Measurements from ENCODE around the gene MRM2. TPM values are rescaled to one million over a fixed set of nuclear protein-coding genes. Genes with fewer than 3 reads are reported as not detected.
A peak's percentile ranks its signal among the peaks of the same experiment; 100 is the strongest.

The MRM2 gene
- total and polyA plus RNA-seq, 4 donors: 14.5 to 33.0 (median 27.7) TPM

DNA sequence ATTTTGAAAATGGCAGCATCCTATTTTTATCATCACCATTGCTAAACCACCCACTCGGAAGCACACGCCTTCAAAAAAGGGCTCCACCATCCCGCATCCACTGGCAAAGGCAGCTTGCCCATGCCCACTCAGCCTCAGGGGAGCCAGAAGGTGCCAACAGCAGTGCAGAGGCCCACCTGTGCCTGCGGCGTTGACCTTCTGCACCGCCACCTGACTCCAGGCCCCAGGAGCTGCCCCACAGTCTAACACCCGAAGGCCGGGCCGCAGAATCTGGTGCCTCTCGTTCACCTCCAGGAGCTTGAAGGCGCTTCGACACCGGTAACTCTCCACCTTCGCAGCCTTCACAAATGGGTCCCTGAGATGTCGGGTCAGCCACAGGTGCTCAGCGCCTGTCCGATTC, 2.8 kb downstream of the MRM2 start:
- no peaks in the 10 kb centered on the region for H3K27me3 ChIP-seq (ENCODE audit: control insufficient read depth, insufficient read depth, low read length)
- peaks cover 26% of the 10 kb centered on the region for H3K4me1 ChIP-seq (ENCODE audit: control insufficient read depth, insufficient read depth, low read length)
- no peak for DNase-seq (ENCODE audit: low read depth in 4 of 6, low spot score in 6 of 6)
- no peaks in the 10 kb centered on the region for H3K9me3 ChIP-seq (ENCODE audit: control insufficient read depth, insufficient read depth, low read length)
- WGBS (ENCODE audit: insufficient coverage): 97% methylated on average over 17 of the region's 17 CpGs
- H3K4me3 ChIP-seq (ENCODE audit: low read depth, low read length): no peak overlapping the region
- H3K27ac ChIP-seq (ENCODE audit: low read depth, low read length): no peak overlapping the region
- H3K36me3 ChIP-seq (ENCODE audit: control insufficient read depth, insufficient read depth, low read length): peaks cover 51% of the 10 kb centered on the region

DNA sequence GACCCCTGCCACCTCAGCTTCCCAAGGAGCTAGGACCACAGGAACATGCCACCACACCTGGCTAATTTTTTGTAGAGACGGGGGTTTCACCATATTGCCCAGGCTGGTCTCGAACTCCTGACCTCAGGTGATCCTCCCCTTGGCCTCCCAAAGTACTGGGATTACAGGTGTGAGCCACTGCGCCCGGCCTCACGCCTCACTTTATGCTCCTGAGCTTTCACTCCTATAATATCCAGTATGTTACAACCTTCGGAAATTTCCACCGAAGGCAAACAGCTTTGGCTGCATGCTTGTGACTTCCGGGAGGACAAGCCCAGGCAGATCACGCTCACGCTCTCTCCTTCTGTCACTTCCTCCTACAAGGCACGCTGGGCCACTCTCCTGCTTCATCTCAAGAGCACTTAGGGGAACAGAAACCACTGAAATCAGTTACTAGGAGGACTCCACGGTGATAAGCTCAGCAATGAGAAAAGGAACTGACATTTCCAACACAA, 4.8 kb downstream of the MRM2 start:
- 90% methylated on average over 10 of the region's 12 CpGs for WGBS (ENCODE audit: insufficient coverage)
- DNase-seq (ENCODE audit: low read depth in 4 of 6, low spot score in 6 of 6): no peak
- Histone ChIP-seq H3K36me3 (ENCODE audit: control insufficient read depth, insufficient read depth, low read length) (peaks cover 50% of the 10 kb centered on the region), H3K4me3 (ENCODE audit: low read depth, low read length) (no peak overlapping the region), H3K27me3 (ENCODE audit: control insufficient read depth, insufficient read depth, low read length) (no peaks in the 10 kb centered on the region), H3K27ac (ENCODE audit: low read depth, low read length) (no peak overlapping the region), H3K9me3 (ENCODE audit: control insufficient read depth, insufficient read depth, low read length) (no peaks in the 10 kb centered on the region), H3K4me1 (ENCODE audit: control insufficient read depth, insufficient read depth, low read length) (peaks cover 25% of the 10 kb centered on the region)

DNA sequence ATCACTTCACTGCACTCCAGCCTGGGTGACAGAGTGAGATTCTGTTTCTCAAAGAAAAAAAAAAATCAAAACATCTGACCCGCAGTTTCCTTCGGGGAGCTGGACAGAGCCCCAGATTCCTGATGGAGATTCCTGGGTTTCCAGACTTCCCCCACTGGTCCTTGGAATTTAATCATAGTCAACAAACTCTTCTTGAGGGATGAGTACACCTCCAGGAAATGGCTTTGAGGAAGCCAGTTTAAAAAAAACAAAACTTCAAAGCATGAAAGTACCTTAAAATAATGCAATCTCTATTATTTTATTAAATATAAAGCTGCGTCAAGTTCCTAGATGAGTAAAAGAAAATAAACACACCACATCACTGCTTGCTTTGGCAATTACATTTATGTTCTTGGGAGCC, 8.1 kb downstream of the MRM2 start:
- WGBS (ENCODE audit: insufficient coverage): 71% methylated on average over 2 of the region's 3 CpGs
- DNase-seq (ENCODE audit: low read depth in 4 of 6, low spot score in 6 of 6): peak in 1 of 6 donors; percentile 57
- Histone ChIP-seq H3K4me1 (ENCODE audit: control insufficient read depth, insufficient read depth, low read length) (peaks cover 31% of the 10 kb centered on the region), H3K4me3 (ENCODE audit: low read depth, low read length) (no peak overlapping the region), H3K27ac (ENCODE audit: low read depth, low read length) (peak overlapping the region; percentile 61), H3K27me3 (ENCODE audit: control insufficient read depth, insufficient read depth, low read length) (no peaks in the 10 kb centered on the region), H3K9me3 (ENCODE audit: control insufficient read depth, insufficient read depth, low read length) (no peaks in the 10 kb centered on the region), H3K36me3 (ENCODE audit: control insufficient read depth, insufficient read depth, low read length) (peaks cover 56% of the 10 kb centered on the region)

DNA sequence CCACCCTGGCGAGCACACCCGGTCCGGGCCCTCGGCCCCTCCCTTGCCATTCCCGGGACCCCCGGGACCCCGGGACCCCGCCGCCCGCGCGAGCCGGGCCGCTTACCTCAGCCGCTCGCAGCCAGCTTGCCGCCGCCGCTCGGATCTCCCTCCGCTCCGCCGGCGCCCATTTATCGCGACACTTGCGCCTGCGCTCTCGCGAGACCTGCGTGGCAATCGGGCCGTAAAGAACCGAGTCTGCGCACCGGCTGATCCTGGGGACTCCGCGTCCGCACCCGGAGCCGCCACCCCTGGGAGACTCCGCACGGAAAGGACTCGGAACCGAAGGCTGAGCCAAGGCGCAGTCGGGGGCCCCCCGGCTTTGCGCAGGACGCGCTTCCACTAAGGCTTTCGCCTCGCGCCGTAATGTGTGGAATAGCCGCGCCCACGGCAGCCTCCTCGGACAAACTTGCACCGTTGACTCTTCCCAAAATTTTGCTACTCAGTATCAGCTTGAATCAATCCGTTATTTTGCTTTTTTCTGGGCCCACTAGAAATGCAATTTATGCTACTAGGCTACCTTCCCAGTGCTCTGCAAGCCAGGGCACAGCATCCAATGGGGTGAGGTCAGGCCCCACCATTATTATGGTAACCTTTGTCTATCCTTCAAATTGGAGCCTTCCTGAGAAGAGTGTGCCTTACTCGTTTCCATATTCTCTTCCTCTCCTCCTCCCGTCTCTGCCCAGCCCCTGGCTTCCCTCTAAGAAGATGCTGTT, 9.1 kb downstream of the MRM2 start, which contains the start of gene MAD1L1:
Gene MAD1L1 (minus strand): TSS at position 180 of the 755 bp plus-strand sequence. CDS start 2,812 bp downstream, outside the sequence.
- 0% methylated on average over 61 of the region's 63 CpGs for WGBS (ENCODE audit: insufficient coverage)
- Histone ChIP-seq H3K4me3 (ENCODE audit: low read depth, low read length) (peak within 1 kb of the TSS; percentile 87), H3K9me3 (ENCODE audit: control insufficient read depth, insufficient read depth, low read length) (no peaks in the 10 kb centered on the region), H3K27me3 (ENCODE audit: control insufficient read depth, insufficient read depth, low read length) (no peaks in the 10 kb centered on the region), H3K4me1 (ENCODE audit: control insufficient read depth, insufficient read depth, low read length) (peaks cover 31% of the 10 kb centered on the region), H3K27ac (ENCODE audit: low read depth, low read length) (peak within 1 kb of the TSS; percentile 79), H3K36me3 (ENCODE audit: control insufficient read depth, insufficient read depth, low read length) (peaks cover 57% of the 10 kb centered on the region)
- DNase-seq (ENCODE audit: low read depth in 4 of 6, low spot score in 6 of 6): peak; percentile 78 to 97 (median 84)

DNA sequence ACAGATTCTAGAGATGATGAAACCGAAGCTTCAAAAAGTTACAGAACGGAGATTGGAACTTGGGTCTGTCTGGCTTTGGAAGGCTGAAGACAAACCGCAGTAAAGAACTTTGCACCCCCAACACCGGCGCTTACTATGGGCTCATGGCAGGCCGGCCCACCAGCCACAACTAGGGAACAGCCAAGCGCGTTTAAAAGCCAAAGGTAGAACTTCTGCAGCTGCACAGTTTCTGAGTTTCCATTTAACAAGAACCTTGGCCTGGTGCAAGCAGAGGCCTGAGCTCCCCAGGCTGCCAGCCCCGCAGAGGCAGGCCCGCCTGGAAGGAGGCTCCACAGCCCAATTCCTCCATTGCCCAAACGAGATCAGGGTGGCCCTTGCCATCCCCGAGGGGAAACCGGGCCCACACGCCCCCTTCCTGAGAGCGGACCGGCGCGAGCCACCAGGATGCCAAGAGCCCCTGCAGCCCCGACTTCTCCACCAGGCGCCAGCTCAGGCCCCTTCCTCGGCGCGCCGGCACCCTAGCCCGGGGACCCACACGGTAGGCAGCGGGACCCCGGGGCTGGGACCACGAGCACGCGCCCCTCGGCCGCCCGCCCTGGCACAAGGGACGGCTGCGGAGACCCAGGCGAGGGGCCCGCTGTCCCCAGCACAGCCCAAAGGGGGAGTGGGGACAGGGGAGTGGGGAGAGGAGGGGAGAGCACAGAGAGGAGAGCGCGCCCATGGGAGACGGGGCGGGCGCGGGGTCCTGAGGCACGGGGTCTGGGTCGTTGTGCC, 9.8 kb downstream of the MRM2 start:
- Histone ChIP-seq H3K27me3 (ENCODE audit: control insufficient read depth, insufficient read depth, low read length) (no peaks in the 10 kb centered on the region), H3K27ac (ENCODE audit: low read depth, low read length) (no peak overlapping the region), H3K36me3 (ENCODE audit: control insufficient read depth, insufficient read depth, low read length) (peaks cover 57% of the 10 kb centered on the region), H3K4me3 (ENCODE audit: low read depth, low read length) (peak overlapping the region; percentile 87), H3K9me3 (ENCODE audit: control insufficient read depth, insufficient read depth, low read length) (no peaks in the 10 kb centered on the region), H3K4me1 (ENCODE audit: control insufficient read depth, insufficient read depth, low read length) (peaks cover 31% of the 10 kb centered on the region)
- no peak for DNase-seq (ENCODE audit: low read depth in 4 of 6, low spot score in 6 of 6)
- 3% methylated on average over 38 of the region's 46 CpGs for WGBS (ENCODE audit: insufficient coverage)

DNA sequence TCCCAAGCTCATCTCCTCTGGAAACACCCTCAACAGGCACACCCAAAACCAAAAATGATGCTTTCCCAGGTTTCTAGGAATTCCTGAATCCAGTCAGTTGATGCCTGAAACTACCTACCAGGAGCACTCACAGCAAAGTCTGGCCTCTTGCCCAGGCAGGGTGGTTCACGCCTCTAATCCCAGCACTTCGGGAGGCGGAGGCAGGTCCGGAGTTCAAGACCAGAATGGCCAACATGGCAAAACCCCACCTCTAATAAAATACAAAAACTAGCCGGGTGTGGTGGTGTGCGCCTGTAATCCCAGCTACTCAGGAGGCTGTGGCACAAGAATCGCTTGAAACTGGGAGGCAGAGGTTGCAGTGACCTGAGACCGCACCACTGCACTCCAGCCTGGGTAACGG, 11.1 kb downstream of the MRM2 start:
- no peaks in the 10 kb centered on the region for H3K27me3 ChIP-seq (ENCODE audit: control insufficient read depth, insufficient read depth, low read length)
- H3K9me3 ChIP-seq (ENCODE audit: control insufficient read depth, insufficient read depth, low read length): no peaks in the 10 kb centered on the region
- H3K36me3 ChIP-seq (ENCODE audit: control insufficient read depth, insufficient read depth, low read length): peaks cover 61% of the 10 kb centered on the region
- 85% methylated on average over 4 of the region's 9 CpGs for WGBS (ENCODE audit: insufficient coverage)
- no peak overlapping the region for H3K4me3 ChIP-seq (ENCODE audit: low read depth, low read length)
- H3K4me1 ChIP-seq (ENCODE audit: control insufficient read depth, insufficient read depth, low read length): peaks cover 31% of the 10 kb centered on the region
- DNase-seq (ENCODE audit: low read depth in 4 of 6, low spot score in 6 of 6): no peak
- H3K27ac ChIP-seq (ENCODE audit: low read depth, low read length): no peak overlapping the region

DNA sequence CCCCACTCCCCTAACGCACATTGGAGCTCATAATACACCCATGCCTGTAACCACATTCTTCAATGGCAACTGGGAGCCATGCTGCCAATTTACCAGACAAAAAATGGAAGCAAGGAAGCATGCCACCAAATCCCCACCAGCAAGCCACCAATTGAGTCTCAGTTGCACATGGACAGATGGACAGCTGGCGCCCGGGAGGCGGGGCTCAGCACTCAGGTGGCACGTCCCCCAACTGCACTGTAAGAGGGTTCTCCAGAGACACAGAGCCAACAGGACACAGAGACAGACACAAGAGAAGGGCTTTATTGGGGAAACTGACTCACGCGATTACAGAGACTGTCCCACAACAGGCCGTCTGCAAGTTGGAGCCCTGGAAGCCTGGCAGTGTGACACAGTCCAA, 11.8 kb downstream of the MRM2 start:
- H3K27ac ChIP-seq (ENCODE audit: low read depth, low read length): no peak overlapping the region
- H3K9me3 ChIP-seq (ENCODE audit: control insufficient read depth, insufficient read depth, low read length): no peaks in the 10 kb centered on the region
- peaks cover 31% of the 10 kb centered on the region for H3K4me1 ChIP-seq (ENCODE audit: control insufficient read depth, insufficient read depth, low read length)
- whole genome bisulfite sequencing (ENCODE audit: insufficient coverage): 91% methylated on average over 8 of the region's 8 CpGs
- H3K36me3 ChIP-seq (ENCODE audit: control insufficient read depth, insufficient read depth, low read length): peaks cover 62% of the 10 kb centered on the region
- H3K4me3 ChIP-seq (ENCODE audit: low read depth, low read length): no peak overlapping the region
- no peaks in the 10 kb centered on the region for H3K27me3 ChIP-seq (ENCODE audit: control insufficient read depth, insufficient read depth, low read length)
- no peak for DNase-seq (ENCODE audit: low read depth in 4 of 6, low spot score in 6 of 6)

DNA sequence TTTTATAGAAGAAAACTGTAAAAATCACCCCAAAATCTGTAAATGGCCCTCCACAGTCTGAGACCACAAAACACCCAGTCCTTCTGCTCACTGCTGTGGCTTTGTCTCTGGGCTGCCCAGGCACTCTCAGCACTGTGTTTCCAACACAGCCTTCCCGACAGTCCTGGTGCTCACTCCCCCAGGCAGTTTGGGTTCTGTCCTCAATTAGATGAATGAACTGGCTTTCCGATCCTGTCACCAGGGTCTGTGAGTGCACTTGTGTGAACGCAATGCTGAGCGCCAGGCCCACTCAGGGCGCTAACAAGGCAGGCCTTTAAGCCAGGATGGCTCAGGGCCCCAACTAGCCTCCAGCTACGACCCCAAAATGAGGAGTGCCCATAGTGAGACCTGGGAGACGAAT, 12.5 kb downstream of the MRM2 start:
- Histone ChIP-seq H3K36me3 (ENCODE audit: control insufficient read depth, insufficient read depth, low read length) (peaks cover 63% of the 10 kb centered on the region), H3K27me3 (ENCODE audit: control insufficient read depth, insufficient read depth, low read length) (no peaks in the 10 kb centered on the region), H3K4me1 (ENCODE audit: control insufficient read depth, insufficient read depth, low read length) (peaks cover 31% of the 10 kb centered on the region), H3K9me3 (ENCODE audit: control insufficient read depth, insufficient read depth, low read length) (no peaks in the 10 kb centered on the region), H3K27ac (ENCODE audit: low read depth, low read length) (no peak overlapping the region), H3K4me3 (ENCODE audit: low read depth, low read length) (no peak overlapping the region)
- WGBS (ENCODE audit: insufficient coverage): 96% methylated on average over 7 of the region's 7 CpGs
- no peak for DNase-seq (ENCODE audit: low read depth in 4 of 6, low spot score in 6 of 6)

DNA sequence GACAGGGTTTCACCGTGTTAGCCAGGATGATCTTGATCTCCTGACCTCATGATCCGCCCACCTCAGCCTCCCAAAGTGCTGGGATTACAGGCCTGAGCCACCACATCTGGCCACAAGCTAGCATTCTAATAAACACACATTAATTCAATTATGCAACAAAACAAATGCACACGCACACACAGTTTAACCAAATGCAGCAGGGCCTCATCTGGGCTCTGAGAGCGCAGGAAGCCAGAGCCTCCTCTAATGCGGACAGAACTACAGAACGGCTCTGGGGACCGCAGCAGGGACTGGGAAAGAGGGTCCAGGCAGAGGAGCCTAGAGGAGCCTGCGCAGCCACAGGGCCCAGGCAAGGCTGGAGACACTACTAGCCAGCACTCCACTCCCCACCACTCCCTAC, 13.1 kb downstream of the MRM2 start:
- H3K4me3 ChIP-seq (ENCODE audit: low read depth, low read length): no peak overlapping the region
- no peak for DNase-seq (ENCODE audit: low read depth in 4 of 6, low spot score in 6 of 6)
- H3K36me3 ChIP-seq (ENCODE audit: control insufficient read depth, insufficient read depth, low read length): peaks cover 68% of the 10 kb centered on the region
- H3K27ac ChIP-seq (ENCODE audit: low read depth, low read length): no peak overlapping the region
- no peaks in the 10 kb centered on the region for H3K27me3 ChIP-seq (ENCODE audit: control insufficient read depth, insufficient read depth, low read length)
- H3K4me1 ChIP-seq (ENCODE audit: control insufficient read depth, insufficient read depth, low read length): peaks cover 31% of the 10 kb centered on the region
- 97% methylated on average over 7 of the region's 8 CpGs for WGBS (ENCODE audit: insufficient coverage)
- H3K9me3 ChIP-seq (ENCODE audit: control insufficient read depth, insufficient read depth, low read length): no peaks in the 10 kb centered on the region

All from spinal cord (tissue), 10 donors.